GM21360 (cell line): ENCODE results near the gene UNC5C.
A peak's percentile ranks its signal among the peaks of the same experiment; 100 is the strongest.

ENCODE experiments used
- ATAC-seq: cut with Tn5 transposase; IDR thresholded peaks from one replicate; pipeline ENCODE4 v1.9.1; 2021; ENCODE audit warnings: mild to moderate bottlenecking, moderate library complexity; ENCODE audit not compliant: unreplicated experiment

Gene UNC5C

GRCh38 chr4:95548738-95549245, at the start of gene UNC5C:
Gene UNC5C (minus strand): TSS chr4:95548973.
- no peak for ATAC-seq

GRCh38 chr4:95596676-95597075, 47.9 kb upstream of the UNC5C start:
- no peak for ATAC-seq

GRCh38 chr4:95594629-95595028, 45.9 kb upstream of the UNC5C start:
- no peak for ATAC-seq

- no peak for ATAC-seq
Measured at GRCh38 chr4:95594013-95594412, 45.2 kb upstream of the UNC5C start.

GRCh38 chr4:95591278-95591677, 42.5 kb upstream of the UNC5C start:
- ATAC-seq = no peak

GRCh38 chr4:95590615-95591014, 41.8 kb upstream of the UNC5C start:
- ATAC-seq = no peak

GRCh38 chr4:95585016-95585695, 36.4 kb upstream of the UNC5C start:
- ATAC-seq = no peak

- ATAC-seq = no peak
Measured at GRCh38 chr4:95580226-95580625, 31.5 kb upstream of the UNC5C start.

GRCh38 chr4:95572304-95572991, 23.7 kb upstream of the UNC5C start:
- no peak for ATAC-seq

- no peak for ATAC-seq
Measured at GRCh38 chr4:95571577-95571976, 22.8 kb upstream of the UNC5C start.

GRCh38 chr4:95563638-95564337, 15.0 kb upstream of the UNC5C start:
- no peak for ATAC-seq

- no peak for ATAC-seq
Measured at GRCh38 chr4:95560774-95561173, 12.0 kb upstream of the UNC5C start.

- ATAC-seq = no peak
Measured at GRCh38 chr4:95556207-95556859, 7.6 kb upstream of the UNC5C start.

- ATAC-seq = no peak
Measured at GRCh38 chr4:95552942-95553550, 4.3 kb upstream of the UNC5C start.

GRCh38 chr4:95551653-95552052, 2.9 kb upstream of the UNC5C start:
- no peak for ATAC-seq

GRCh38 chr4:95550115-95550987, 1.6 kb upstream of the UNC5C start:
- no peak for ATAC-seq

- peak; percentile 95 for ATAC-seq
Measured at GRCh38 chr4:95549246-95550114, 707 bp upstream of the UNC5C start.

- ATAC-seq = no peak
Measured at GRCh38 chr4:95547715-95548471, 880 bp downstream of the UNC5C start.
